BLaER1 (cell line): ENCODE results near the gene SMYD3.

Experiments used
- H3K27ac ChIP-seq: shearing (Covaris generic); formaldehyde crosslinking; 2 replicates; pipeline ENCODE4 v1.8.1; 2022
- H3K27me3 ChIP-seq: shearing (Covaris generic); formaldehyde crosslinking; 2 replicates; pipeline ENCODE4 v1.8.1; 2022
- H3K36me3 ChIP-seq: shearing (Covaris generic); formaldehyde crosslinking; 2 replicates; pipeline ENCODE4 v1.8.1; 2022
- H3K4me1 ChIP-seq: shearing (Covaris generic); formaldehyde crosslinking; 2 replicates; pipeline ENCODE4 v1.8.1; 2022
- H3K4me2 ChIP-seq: shearing (Covaris generic); formaldehyde crosslinking; 2 replicates; pipeline ENCODE4 v1.8.1; 2022
- H3K4me3 ChIP-seq: shearing (Covaris generic); formaldehyde crosslinking; 2 replicates; pipeline ENCODE4 v1.8.1; 2022
- H3K9ac ChIP-seq: shearing (Covaris generic); formaldehyde crosslinking; 2 replicates; pipeline ENCODE4 v1.8.1; 2022
- H3K9me3 ChIP-seq: shearing (Covaris generic); formaldehyde crosslinking; 2 replicates; pipeline ENCODE4 v1.8.1; 2022
- H4K20me1 ChIP-seq: shearing (Covaris generic); formaldehyde crosslinking; 2 replicates; pipeline ENCODE4 v1.8.1; 2022
- Cebpa-rat ChIP-seq: shearing (Covaris generic); IDR thresholded peaks from 2 replicates; pipeline ENCODE4 v1.8.1; 2022

The SMYD3 gene

DNA sequence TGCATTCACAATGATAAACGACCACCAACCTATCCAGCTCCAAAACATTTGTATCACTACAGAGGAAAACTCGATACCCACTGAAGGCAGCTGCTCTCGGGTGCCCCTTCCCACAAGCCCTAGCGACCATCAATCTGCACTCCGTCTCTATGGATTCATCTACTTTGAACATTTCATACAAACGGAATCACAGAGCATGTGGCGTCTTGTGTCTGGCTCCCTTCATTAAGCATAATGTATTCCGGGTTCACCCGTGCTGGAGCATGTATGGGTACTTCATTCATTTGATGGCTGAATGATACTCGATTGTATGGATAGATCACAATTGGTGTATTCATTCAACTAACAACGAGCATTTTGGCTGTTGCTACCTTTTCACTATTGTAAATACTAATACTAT lies 340.2 kb downstream of the SMYD3 start:
- H3K9me3 ChIP-seq = no peaks in the 10 kb centered on the region
- no peaks in the 10 kb centered on the region for H4K20me1 ChIP-seq
- no peak overlapping the region for H3K4me2 ChIP-seq
- no peaks in the 10 kb centered on the region for H3K4me1 ChIP-seq
- H3K4me3 ChIP-seq = no peak overlapping the region
- no peaks in the 10 kb centered on the region for H3K27me3 ChIP-seq
- no peak overlapping the region for H3K27ac ChIP-seq
- no peaks in the 10 kb centered on the region for H3K36me3 ChIP-seq
- no peak for TF ChIP-seq Cebpa-rat
- no peak overlapping the region for H3K9ac ChIP-seq

- Histone ChIP-seq H3K36me3 (no peaks in the 10 kb centered on the region), H3K4me3 (no peak overlapping the region), H3K9ac (no peak overlapping the region), H3K27ac (no peak overlapping the region), H3K4me2 (no peak overlapping the region), H3K9me3 (no peaks in the 10 kb centered on the region), H4K20me1 (no peaks in the 10 kb centered on the region), H3K4me1 (no peaks in the 10 kb centered on the region), H3K27me3 (no peaks in the 10 kb centered on the region)
- no peak for TF ChIP-seq Cebpa-rat
These were observed 341.0 kb downstream of the SMYD3 start for GRCh38 chr1:246165826-246166709.

- Histone ChIP-seq H3K4me2 (no peak overlapping the region), H3K9me3 (no peaks in the 10 kb centered on the region), H3K9ac (no peak overlapping the region), H4K20me1 (no peaks in the 10 kb centered on the region), H3K27ac (no peak overlapping the region), H3K27me3 (no peaks in the 10 kb centered on the region), H3K4me1 (no peaks in the 10 kb centered on the region), H3K4me3 (no peak overlapping the region), H3K36me3 (no peaks in the 10 kb centered on the region)
- no peak for TF ChIP-seq Cebpa-rat
These were observed 342.3 kb downstream of the SMYD3 start for GRCh38 chr1:246164764-246165163.

DNA sequence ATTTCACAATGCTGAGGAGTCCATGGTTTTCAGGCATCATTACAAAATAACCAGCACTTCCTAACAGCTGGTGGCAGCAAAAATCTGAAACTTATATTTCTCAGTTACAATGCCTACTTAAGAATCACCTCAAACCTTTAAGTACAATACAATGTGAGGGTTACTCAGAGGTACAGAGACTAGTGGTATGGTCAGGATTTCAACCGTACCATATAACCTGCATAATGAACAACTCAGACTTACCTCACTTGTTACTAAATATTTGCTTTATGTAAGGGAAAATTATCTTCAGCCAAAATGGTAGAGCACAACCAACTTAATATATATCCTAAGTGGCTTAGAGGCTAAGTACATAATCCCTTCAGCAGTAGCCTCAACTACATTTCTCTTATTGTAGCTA lies 344.5 kb downstream of the SMYD3 start:
- Histone ChIP-seq H3K27ac (no peak overlapping the region), H4K20me1 (no peaks in the 10 kb centered on the region), H3K4me1 (0 out of 2 replicates have a peak, but pooled peaks cover 3% of the 10 kb centered on the region), H3K9ac (no peak overlapping the region), H3K9me3 (no peaks in the 10 kb centered on the region), H3K4me3 (no peak overlapping the region), H3K27me3 (no peaks in the 10 kb centered on the region), H3K36me3 (no peaks in the 10 kb centered on the region), H3K4me2 (no peak overlapping the region)
- TF ChIP-seq Cebpa-rat = no peak

DNA sequence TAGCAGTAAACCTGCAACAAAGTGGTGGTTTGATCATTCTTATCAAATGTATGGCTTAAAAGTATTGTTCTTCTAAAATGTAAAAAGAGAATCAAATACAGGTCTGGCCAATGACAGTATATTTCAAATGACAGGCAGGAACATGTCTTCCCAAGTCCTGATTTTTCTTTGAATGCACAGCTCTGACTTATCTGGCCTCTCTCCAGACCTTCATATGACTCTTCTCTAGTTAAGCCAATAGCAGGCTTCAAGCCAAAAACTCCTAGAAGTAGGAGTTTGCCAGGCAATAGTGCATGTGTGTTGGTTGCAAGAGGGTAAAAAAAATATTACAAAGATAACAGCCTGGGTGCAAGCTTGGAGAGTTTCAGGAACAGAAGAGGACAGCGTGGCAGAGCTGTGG lies 345.5 kb downstream of the SMYD3 start:
- H3K9me3 ChIP-seq = no peaks in the 10 kb centered on the region
- no peak overlapping the region for H3K27ac ChIP-seq
- no peak overlapping the region for H3K4me2 ChIP-seq
- TF ChIP-seq Cebpa-rat = no peak
- no peak overlapping the region for H3K4me3 ChIP-seq
- H3K27me3 ChIP-seq = no peaks in the 10 kb centered on the region
- 0 out of 2 replicates have a peak, but pooled peaks cover 5% of the 10 kb centered on the region for H3K4me1 ChIP-seq
- H4K20me1 ChIP-seq = no peaks in the 10 kb centered on the region
- no peak overlapping the region for H3K9ac ChIP-seq
- no peaks in the 10 kb centered on the region for H3K36me3 ChIP-seq

DNA sequence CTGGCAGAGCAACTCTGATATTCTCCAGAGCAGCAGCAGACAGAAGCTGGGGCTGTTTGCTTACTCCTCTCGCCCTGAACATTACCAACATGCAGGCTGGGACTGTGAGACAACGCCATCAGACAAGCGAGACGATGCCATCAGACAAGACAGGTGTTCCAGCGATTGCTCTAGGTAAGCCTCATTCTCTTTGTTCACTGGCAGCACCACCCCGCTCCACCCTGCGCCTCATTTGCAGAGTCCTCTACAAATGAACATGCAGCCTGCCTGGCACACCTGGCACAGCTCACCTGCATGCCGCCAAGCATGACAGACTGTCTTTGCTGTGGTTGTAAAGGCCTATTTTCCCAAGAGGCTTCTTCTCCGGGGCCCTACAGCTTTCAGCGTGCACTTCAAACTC lies 346.2 kb downstream of the SMYD3 start:
- Histone ChIP-seq H3K27me3 (no peaks in the 10 kb centered on the region), H3K36me3 (no peaks in the 10 kb centered on the region), H3K4me1 (0 out of 2 replicates have a peak, but pooled peaks cover 5% of the 10 kb centered on the region), H3K9ac (no peak overlapping the region), H3K27ac (no peak overlapping the region), H4K20me1 (no peaks in the 10 kb centered on the region), H3K4me3 (no peak overlapping the region), H3K9me3 (no peaks in the 10 kb centered on the region), H3K4me2 (no peak overlapping the region)
- TF ChIP-seq Cebpa-rat = no peak

- Histone ChIP-seq H4K20me1 (no peaks in the 10 kb centered on the region), H3K4me1 (0 out of 2 replicates have a peak, but pooled peaks cover 5% of the 10 kb centered on the region), H3K9me3 (no peaks in the 10 kb centered on the region), H3K27ac (no peak overlapping the region), H3K36me3 (no peaks in the 10 kb centered on the region), H3K4me3 (no peak overlapping the region), H3K4me2 (no peak overlapping the region), H3K9ac (no peak overlapping the region), H3K27me3 (no peaks in the 10 kb centered on the region)
- no peak for TF ChIP-seq Cebpa-rat
These were observed 346.7 kb downstream of the SMYD3 start for GRCh38 chr1:246160374-246160773.

GRCh38 chr1:246159279-246160227 lies 347.5 kb downstream of the SMYD3 start:
- TF ChIP-seq Cebpa-rat = no peak
- Histone ChIP-seq H3K36me3 (no peaks in the 10 kb centered on the region), H3K9ac (no peak overlapping the region), H3K4me2 (no peak overlapping the region), H4K20me1 (no peaks in the 10 kb centered on the region), H3K9me3 (no peaks in the 10 kb centered on the region), H3K27ac (no peak overlapping the region), H3K27me3 (no peaks in the 10 kb centered on the region), H3K4me3 (no peak overlapping the region), H3K4me1 (0 out of 2 replicates have a peak, but pooled peaks cover 5% of the 10 kb centered on the region)

DNA sequence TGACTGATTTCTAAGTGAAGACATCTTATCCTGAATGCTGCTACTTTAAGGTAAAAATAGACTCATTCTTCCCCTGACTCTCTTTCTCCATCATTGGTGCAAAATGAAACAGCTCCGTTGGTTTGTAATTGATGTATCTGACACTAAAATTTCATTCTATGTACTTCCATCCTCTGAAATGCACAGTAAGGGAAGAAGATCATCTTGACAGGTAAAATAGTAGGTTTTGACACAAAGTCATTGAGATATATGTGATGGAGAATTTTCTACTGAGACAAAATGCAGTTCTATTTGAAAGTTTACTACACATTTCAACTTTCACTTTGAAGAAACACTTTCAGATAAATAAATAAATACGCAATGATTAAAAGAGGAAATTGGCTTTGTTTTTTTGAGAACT lies 348.9 kb downstream of the SMYD3 start:
- Histone ChIP-seq H3K9ac (no peak overlapping the region), H3K36me3 (no peaks in the 10 kb centered on the region), H3K4me3 (no peak overlapping the region), H3K9me3 (no peaks in the 10 kb centered on the region), H3K4me2 (no peak overlapping the region), H3K27me3 (no peaks in the 10 kb centered on the region), H3K27ac (no peak overlapping the region), H4K20me1 (no peaks in the 10 kb centered on the region), H3K4me1 (0 out of 2 replicates have a peak, but pooled peaks cover 5% of the 10 kb centered on the region)
- TF ChIP-seq Cebpa-rat = no peak

- H3K4me3 ChIP-seq = no peak overlapping the region
- no peak overlapping the region for H3K4me2 ChIP-seq
- TF ChIP-seq Cebpa-rat = no peak
- no peaks in the 10 kb centered on the region for H3K9me3 ChIP-seq
- no peaks in the 10 kb centered on the region for H3K27me3 ChIP-seq
- 0 out of 2 replicates have a peak, but pooled peaks cover 5% of the 10 kb centered on the region for H3K4me1 ChIP-seq
- no peaks in the 10 kb centered on the region for H4K20me1 ChIP-seq
- H3K36me3 ChIP-seq = no peaks in the 10 kb centered on the region
- no peak overlapping the region for H3K27ac ChIP-seq
- H3K9ac ChIP-seq = no peak overlapping the region
These were observed 349.6 kb downstream of the SMYD3 start for GRCh38 chr1:246157516-246157915.
